ENCODE data around the gene RHOBTB3. TPM values are rescaled to one million over a fixed set of nuclear protein-coding genes. Genes with fewer than 3 reads are reported as not detected.

Gene RHOBTB3
- total and polyA plus RNA-seq, 9 donors = 52.8 to 221 (median 180) TPM

DNA sequence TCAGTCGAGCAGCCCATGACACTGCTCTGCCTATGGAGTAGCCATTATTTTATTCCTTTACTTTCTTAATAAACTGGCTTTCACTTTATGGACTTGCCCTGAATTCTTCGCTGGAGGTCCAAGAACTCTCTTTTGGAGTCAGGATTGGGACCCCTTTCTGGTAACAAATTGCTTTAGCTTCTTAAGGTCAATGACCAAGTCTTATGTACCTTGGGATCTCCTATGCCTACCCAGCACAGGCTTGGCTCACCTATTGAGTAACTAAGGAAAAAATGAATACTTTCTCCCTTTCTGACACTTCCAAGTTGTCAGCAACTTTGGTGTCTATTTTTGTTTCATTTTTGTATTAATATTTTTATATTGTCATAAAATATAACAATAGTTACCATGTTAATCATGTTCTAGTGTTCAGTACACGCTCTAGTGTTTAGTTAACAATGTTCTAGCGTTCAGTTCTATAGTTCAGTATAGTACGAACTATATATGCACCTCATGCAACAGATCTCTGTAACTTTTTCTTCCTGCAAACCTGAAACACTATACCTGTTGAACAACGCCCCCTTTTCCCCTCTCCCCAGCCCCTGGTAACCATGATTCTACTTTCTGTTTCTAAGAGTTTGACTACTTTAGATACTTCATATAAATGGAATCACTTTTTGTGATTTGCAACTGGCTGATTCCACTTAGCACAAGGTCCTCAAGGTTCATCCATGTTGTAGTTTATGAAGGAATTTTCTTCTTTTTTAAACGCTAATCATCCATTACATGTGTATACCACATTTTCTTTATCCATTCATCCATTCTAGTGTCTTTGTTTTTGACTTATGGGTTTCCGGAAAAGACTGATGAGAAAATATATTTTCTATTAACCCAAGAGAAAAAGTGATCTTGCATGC is 1.8 kb upstream of the RHOBTB3 start:
- H3K9me3 ChIP-seq = no peaks in the 10 kb centered on the region
- no peak overlapping the region for H3K4me3 ChIP-seq
- DNase-seq = no peak
- H3K36me3 ChIP-seq = no peaks in the 10 kb centered on the region
- no peaks in the 10 kb centered on the region for H3K27me3 ChIP-seq
- WGBS, 3 donors = 86 to 87% (median 87%) methylated on average over 8 of the region's 8 CpGs
- TF ChIP-seq, protein P1, sequence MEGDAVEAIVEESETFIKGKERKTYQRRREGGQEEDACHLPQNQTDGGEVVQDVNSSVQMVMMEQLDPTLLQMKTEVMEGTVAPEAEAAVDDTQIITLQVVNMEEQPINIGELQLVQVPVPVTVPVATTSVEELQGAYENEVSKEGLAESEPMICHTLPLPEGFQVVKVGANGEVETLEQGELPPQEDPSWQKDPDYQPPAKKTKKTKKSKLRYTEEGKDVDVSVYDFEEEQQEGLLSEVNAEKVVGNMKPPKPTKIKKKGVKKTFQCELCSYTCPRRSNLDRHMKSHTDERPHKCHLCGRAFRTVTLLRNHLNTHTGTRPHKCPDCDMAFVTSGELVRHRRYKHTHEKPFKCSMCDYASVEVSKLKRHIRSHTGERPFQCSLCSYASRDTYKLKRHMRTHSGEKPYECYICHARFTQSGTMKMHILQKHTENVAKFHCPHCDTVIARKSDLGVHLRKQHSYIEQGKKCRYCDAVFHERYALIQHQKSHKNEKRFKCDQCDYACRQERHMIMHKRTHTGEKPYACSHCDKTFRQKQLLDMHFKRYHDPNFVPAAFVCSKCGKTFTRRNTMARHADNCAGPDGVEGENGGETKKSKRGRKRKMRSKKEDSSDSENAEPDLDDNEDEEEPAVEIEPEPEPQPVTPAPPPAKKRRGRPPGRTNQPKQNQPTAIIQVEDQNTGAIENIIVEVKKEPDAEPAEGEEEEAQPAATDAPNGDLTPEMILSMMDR (IDR thresholded peaks at IDR 0.05) = no peak
- no peak for TF ChIP-seq POLR2A (IDR thresholded peaks at IDR 0.05)
- no peak for TF ChIP-seq EP300 (IDR thresholded peaks at IDR 0.05)
- intact Hi-C loops (cut with DNase I) = loop anchor here (5.0 to 10.0 kb wide), 5 partner anchors 57 to 85 kb away; partner anchors contain the start of gene RFESD (in 2 of the 4)
- peaks cover 12% of the 10 kb centered on the region for H3K4me1 ChIP-seq (ENCODE audit: insufficient read depth)
- peak overlapping the region in 1 of 2 donors; percentile 99 for H3K27ac ChIP-seq

DNA sequence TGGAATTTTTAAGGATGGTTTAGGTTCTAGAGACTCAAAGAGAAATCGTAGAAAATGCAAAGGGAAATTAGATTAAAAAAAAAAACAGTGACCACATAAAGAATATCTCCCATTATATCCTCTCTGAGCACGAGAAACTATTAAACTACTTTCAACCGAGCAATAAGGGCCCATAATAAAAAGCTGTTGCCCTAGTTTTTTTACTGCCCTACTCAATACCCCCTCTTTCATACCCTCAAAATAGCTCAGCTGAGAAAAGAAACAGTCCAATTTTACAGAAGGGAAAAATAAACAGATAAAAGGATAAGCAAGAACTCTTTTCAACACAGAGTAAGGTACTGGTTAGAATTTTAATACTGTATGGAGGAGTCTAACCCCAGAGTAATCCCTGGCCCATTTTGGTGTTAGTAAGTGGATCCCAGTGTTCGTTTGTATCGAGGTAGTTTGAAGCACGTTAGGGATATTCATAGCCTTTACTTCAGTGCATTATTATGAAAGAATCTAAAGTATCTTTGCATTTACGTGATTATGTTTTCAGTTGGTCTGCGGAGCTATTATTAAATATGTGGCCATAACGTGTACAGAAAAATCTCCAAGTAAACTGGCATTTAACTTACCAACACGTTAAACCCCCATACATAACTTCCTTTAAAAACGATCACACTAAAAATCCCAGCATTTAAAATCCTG is 980 bp upstream of the RHOBTB3 start:
- DNase-seq = no peak
- Histone ChIP-seq H3K4me1 (ENCODE audit: insufficient read depth) (peaks cover 12% of the 10 kb centered on the region), H3K27me3 (no peaks in the 10 kb centered on the region), H3K27ac (peak overlapping the region in 1 of 2 donors; percentile 99), H3K36me3 (no peaks in the 10 kb centered on the region), H3K9me3 (no peaks in the 10 kb centered on the region), H3K4me3 (peak overlapping the region; percentile 87)
- TF ChIP-seq, protein P1 (IDR thresholded peaks at IDR 0.05) = no peak
- no peak for TF ChIP-seq POLR2A (IDR thresholded peaks at IDR 0.05)
- no peak for TF ChIP-seq EP300 (IDR thresholded peaks at IDR 0.05)
- intact Hi-C loops (cut with DNase I) = loop anchor here (5.0 to 10.0 kb wide), 5 partner anchors 58 to 85 kb away; partner anchors contain the start of gene RFESD (in 2 of the 4)
- 16 to 21% (median 17%) methylated on average over 11 of the region's 11 CpGs for WGBS, 3 donors

DNA sequence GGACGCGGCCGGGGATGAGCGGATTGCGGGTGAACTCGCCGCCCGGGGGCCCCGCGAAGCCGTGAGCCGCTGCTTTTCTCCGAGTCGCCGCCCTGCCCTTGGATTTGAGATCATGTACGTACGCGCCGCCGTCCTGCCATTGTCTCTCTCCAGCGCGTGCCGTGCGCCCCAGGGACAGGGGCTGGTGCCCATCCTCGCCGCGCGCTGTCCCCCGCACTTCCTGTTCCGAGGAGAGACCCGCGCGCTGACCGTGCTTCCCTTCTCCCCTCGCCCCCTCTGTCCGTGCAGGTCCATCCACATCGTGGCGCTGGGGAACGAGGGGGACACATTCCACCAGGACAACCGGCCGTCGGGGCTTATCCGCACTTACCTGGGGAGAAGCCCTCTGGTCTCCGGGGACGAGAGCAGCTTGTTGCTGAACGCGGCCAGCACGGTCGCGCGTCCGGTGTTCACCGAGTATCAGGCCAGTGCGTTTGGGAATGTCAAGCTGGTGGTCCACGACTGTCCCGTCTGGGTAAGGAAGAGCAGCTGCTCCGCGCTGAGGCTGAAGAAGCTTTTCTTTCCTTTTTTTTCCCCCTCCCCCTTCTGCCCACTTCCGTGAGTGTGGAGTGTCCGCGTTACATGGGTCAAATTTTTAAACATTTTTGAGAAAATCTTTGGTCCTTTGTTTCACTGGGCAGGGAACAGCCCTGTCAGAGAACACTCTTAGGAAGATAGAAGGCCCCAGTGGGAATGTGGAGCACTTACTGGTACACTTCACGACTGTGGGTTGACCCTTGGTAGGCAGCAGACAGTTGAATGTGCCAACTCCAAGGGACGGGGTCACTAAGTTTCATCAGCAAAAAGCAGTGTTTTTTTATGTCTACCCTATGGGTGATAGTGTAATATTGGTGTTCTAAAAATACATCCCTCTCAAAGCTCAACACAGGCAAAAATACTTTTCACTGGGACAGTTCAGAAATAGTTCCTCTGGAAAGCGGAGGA is 727 bp downstream of the RHOBTB3 start:
- peak overlapping the region; percentile 87 for H3K4me3 ChIP-seq
- H3K9me3 ChIP-seq = no peaks in the 10 kb centered on the region
- intact Hi-C loops (cut with DNase I) = loop anchor here (5.0 to 10.0 kb wide), 5 partner anchors 60 to 87 kb away; partner anchors contain the start of gene RFESD (in 2 of the 4)
- TF ChIP-seq POLR2A (IDR thresholded peaks at IDR 0.05) = peak; percentile 23
- TF ChIP-seq, protein P1 (IDR thresholded peaks at IDR 0.05) = no peak
- DNase-seq = peak; percentile 56 to 77 (median 65)
- WGBS, 3 donors = 0 to 2% (median 1%) methylated on average over 40 to 64 of the region's 64 CpGs
- H3K27me3 ChIP-seq = no peaks in the 10 kb centered on the region
- peaks cover 10% of the 10 kb centered on the region for H3K4me1 ChIP-seq (ENCODE audit: insufficient read depth)
- H3K36me3 ChIP-seq = no peaks in the 10 kb centered on the region
- peak overlapping the region; percentile 99 for H3K27ac ChIP-seq
